Stimulated activated naive CD8-positive, alpha-beta T cell treated with anti-CD3 and anti-CD28 coated beads, Interleukin-15, Interleukin-2, amounts not matched to agents 100 ng/mL and 50 ng/mL, for 24 hours (primary cell): ENCODE data around the gene DLG2.
A peak's percentile ranks its signal among the peaks of the same experiment; 100 is the strongest.

Experiments
- H3K27ac Mint-ChIP-seq: one replicate; pipeline ENCODE4 v1.8.0; 2021; ENCODE audit warnings: mild to moderate bottlenecking, mixed read lengths
- H3K27me3 Mint-ChIP-seq: one replicate; pipeline ENCODE4 v1.8.0; 2021; ENCODE audit warnings: mixed read lengths
- H3K36me3 Mint-ChIP-seq: one replicate; pipeline ENCODE4 v1.8.0; 2021; ENCODE audit warnings: low read depth, mixed read lengths
- H3K4me1 Mint-ChIP-seq: one replicate; pipeline ENCODE4 v1.8.0; 2021; ENCODE audit warnings: low read depth, mixed read lengths
- H3K4me3 Mint-ChIP-seq: one replicate; pipeline ENCODE4 v1.8.0; 2021; ENCODE audit warnings: mild to moderate bottlenecking, mixed read lengths
- H3K9me3 Mint-ChIP-seq: one replicate; pipeline ENCODE4 v1.8.0; 2021; ENCODE audit warnings: mixed read lengths

The DLG2 gene

GRCh38 chr11:83723999-83724398 is 1903.1 kb downstream of the DLG2 start:
- Mint-ChIP-seq H3K27ac (no peak overlapping the region), H3K9me3 (no peaks in the 10 kb centered on the region), H3K4me3 (peak overlapping the region; percentile 36), H3K4me1 (peaks cover 15% of the 10 kb centered on the region), H3K27me3 (peaks cover 12% of the 10 kb centered on the region), H3K36me3 (no peaks in the 10 kb centered on the region)

- no peak overlapping the region for H3K4me3 Mint-ChIP-seq
- H3K9me3 Mint-ChIP-seq = no peaks in the 10 kb centered on the region
- no peaks in the 10 kb centered on the region for H3K36me3 Mint-ChIP-seq
- peaks cover 12% of the 10 kb centered on the region for H3K27me3 Mint-ChIP-seq
- no peak overlapping the region for H3K27ac Mint-ChIP-seq
- peaks cover 15% of the 10 kb centered on the region for H3K4me1 Mint-ChIP-seq
Observed at GRCh38 chr11:83722392-83723119, 1904.6 kb downstream of the DLG2 start.

GRCh38 chr11:83721263-83721662 is 1905.9 kb downstream of the DLG2 start:
- no peaks in the 10 kb centered on the region for H3K36me3 Mint-ChIP-seq
- H3K4me1 Mint-ChIP-seq = peaks cover 15% of the 10 kb centered on the region
- H3K4me3 Mint-ChIP-seq = no peak overlapping the region
- H3K27ac Mint-ChIP-seq = no peak overlapping the region
- no peaks in the 10 kb centered on the region for H3K9me3 Mint-ChIP-seq
- peaks cover 10% of the 10 kb centered on the region for H3K27me3 Mint-ChIP-seq

GRCh38 chr11:83720675-83721074 is 1906.5 kb downstream of the DLG2 start:
- H3K4me3 Mint-ChIP-seq = no peak overlapping the region
- peaks cover 7% of the 10 kb centered on the region for H3K27me3 Mint-ChIP-seq
- no peaks in the 10 kb centered on the region for H3K36me3 Mint-ChIP-seq
- no peaks in the 10 kb centered on the region for H3K9me3 Mint-ChIP-seq
- H3K27ac Mint-ChIP-seq = no peak overlapping the region
- H3K4me1 Mint-ChIP-seq = peaks cover 13% of the 10 kb centered on the region

GRCh38 chr11:83717537-83717936 is 1909.6 kb downstream of the DLG2 start:
- Mint-ChIP-seq H3K27ac (no peak overlapping the region), H3K27me3 (peaks cover 4% of the 10 kb centered on the region), H3K4me1 (no peaks in the 10 kb centered on the region), H3K36me3 (no peaks in the 10 kb centered on the region), H3K9me3 (no peaks in the 10 kb centered on the region), H3K4me3 (no peak overlapping the region)

- peaks cover 4% of the 10 kb centered on the region for H3K27me3 Mint-ChIP-seq
- no peaks in the 10 kb centered on the region for H3K9me3 Mint-ChIP-seq
- no peaks in the 10 kb centered on the region for H3K4me1 Mint-ChIP-seq
- H3K4me3 Mint-ChIP-seq = no peak overlapping the region
- no peak overlapping the region for H3K27ac Mint-ChIP-seq
- no peaks in the 10 kb centered on the region for H3K36me3 Mint-ChIP-seq
Observed at GRCh38 chr11:83715927-83716535, 1911.1 kb downstream of the DLG2 start.

GRCh38 chr11:83713708-83714107 is 1913.4 kb downstream of the DLG2 start:
- Mint-ChIP-seq H3K4me1 (no peaks in the 10 kb centered on the region), H3K27ac (no peak overlapping the region), H3K36me3 (no peaks in the 10 kb centered on the region), H3K4me3 (no peak overlapping the region), H3K27me3 (peaks cover 4% of the 10 kb centered on the region), H3K9me3 (no peaks in the 10 kb centered on the region)

GRCh38 chr11:83711106-83711527 is 1916.0 kb downstream of the DLG2 start:
- Mint-ChIP-seq H3K4me3 (no peak overlapping the region), H3K27me3 (no peaks in the 10 kb centered on the region), H3K9me3 (no peaks in the 10 kb centered on the region), H3K36me3 (no peaks in the 10 kb centered on the region), H3K27ac (no peak overlapping the region), H3K4me1 (no peaks in the 10 kb centered on the region)

- Mint-ChIP-seq H3K9me3 (no peaks in the 10 kb centered on the region), H3K4me3 (no peak overlapping the region), H3K4me1 (no peaks in the 10 kb centered on the region), H3K36me3 (no peaks in the 10 kb centered on the region), H3K27ac (no peak overlapping the region), H3K27me3 (no peaks in the 10 kb centered on the region)
Observed at GRCh38 chr11:83709434-83709833, 1917.7 kb downstream of the DLG2 start.

GRCh38 chr11:83706566-83706965 is 1920.6 kb downstream of the DLG2 start:
- Mint-ChIP-seq H3K4me3 (no peak overlapping the region), H3K36me3 (no peaks in the 10 kb centered on the region), H3K4me1 (no peaks in the 10 kb centered on the region), H3K27me3 (no peaks in the 10 kb centered on the region), H3K27ac (no peak overlapping the region), H3K9me3 (no peaks in the 10 kb centered on the region)

- no peaks in the 10 kb centered on the region for H3K36me3 Mint-ChIP-seq
- H3K4me3 Mint-ChIP-seq = no peak overlapping the region
- no peaks in the 10 kb centered on the region for H3K27me3 Mint-ChIP-seq
- no peaks in the 10 kb centered on the region for H3K9me3 Mint-ChIP-seq
- H3K27ac Mint-ChIP-seq = no peak overlapping the region
- no peaks in the 10 kb centered on the region for H3K4me1 Mint-ChIP-seq
Observed at GRCh38 chr11:83702796-83703195, 1924.3 kb downstream of the DLG2 start.

GRCh38 chr11:83697518-83697917 is 1929.6 kb downstream of the DLG2 start:
- H3K27me3 Mint-ChIP-seq = no peaks in the 10 kb centered on the region
- H3K36me3 Mint-ChIP-seq = no peaks in the 10 kb centered on the region
- no peak overlapping the region for H3K27ac Mint-ChIP-seq
- no peaks in the 10 kb centered on the region for H3K9me3 Mint-ChIP-seq
- H3K4me1 Mint-ChIP-seq = no peaks in the 10 kb centered on the region
- H3K4me3 Mint-ChIP-seq = no peak overlapping the region

- H3K4me1 Mint-ChIP-seq = no peaks in the 10 kb centered on the region
- peaks cover 9% of the 10 kb centered on the region for H3K27me3 Mint-ChIP-seq
- no peak overlapping the region for H3K27ac Mint-ChIP-seq
- H3K9me3 Mint-ChIP-seq = no peaks in the 10 kb centered on the region
- no peak overlapping the region for H3K4me3 Mint-ChIP-seq
- H3K36me3 Mint-ChIP-seq = no peaks in the 10 kb centered on the region
Observed at GRCh38 chr11:83695046-83695445, 1932.1 kb downstream of the DLG2 start.

- Mint-ChIP-seq H3K27ac (no peak overlapping the region), H3K4me3 (no peak overlapping the region)
Observed at GRCh38 chr11:83694191-83694910, 1932.8 kb downstream of the DLG2 start.

GRCh38 chr11:83693306-83693992 is 1933.7 kb downstream of the DLG2 start:
- peaks cover 9% of the 10 kb centered on the region for H3K27me3 Mint-ChIP-seq
- no peak overlapping the region for H3K4me3 Mint-ChIP-seq
- H3K36me3 Mint-ChIP-seq = no peaks in the 10 kb centered on the region
- no peaks in the 10 kb centered on the region for H3K4me1 Mint-ChIP-seq
- H3K27ac Mint-ChIP-seq = no peak overlapping the region
- H3K9me3 Mint-ChIP-seq = no peaks in the 10 kb centered on the region

More at GRCh38 chr11:83694191-83694910, 1932.8 kb downstream of the DLG2 start:
- Mint-ChIP-seq H3K4me1 (no peaks in the 10 kb centered on the region), H3K27me3 (peaks cover 9% of the 10 kb centered on the region), H3K36me3 (no peaks in the 10 kb centered on the region), H3K9me3 (no peaks in the 10 kb centered on the region)
